NCI-H510A (cell line): ENCODE results near the gene FRS2.
"Not testable (repeated sequence)": the region's sequence is repeated elsewhere in the genome, so short reads cannot be mapped to it uniquely, and the experiment has no call there.

ENCODE experiments used
- DNase-seq: peaks from one replicate; lab custom pipeline; 2025; lab: John Stamatoyannopoulos, UW

Gene FRS2, protein sequence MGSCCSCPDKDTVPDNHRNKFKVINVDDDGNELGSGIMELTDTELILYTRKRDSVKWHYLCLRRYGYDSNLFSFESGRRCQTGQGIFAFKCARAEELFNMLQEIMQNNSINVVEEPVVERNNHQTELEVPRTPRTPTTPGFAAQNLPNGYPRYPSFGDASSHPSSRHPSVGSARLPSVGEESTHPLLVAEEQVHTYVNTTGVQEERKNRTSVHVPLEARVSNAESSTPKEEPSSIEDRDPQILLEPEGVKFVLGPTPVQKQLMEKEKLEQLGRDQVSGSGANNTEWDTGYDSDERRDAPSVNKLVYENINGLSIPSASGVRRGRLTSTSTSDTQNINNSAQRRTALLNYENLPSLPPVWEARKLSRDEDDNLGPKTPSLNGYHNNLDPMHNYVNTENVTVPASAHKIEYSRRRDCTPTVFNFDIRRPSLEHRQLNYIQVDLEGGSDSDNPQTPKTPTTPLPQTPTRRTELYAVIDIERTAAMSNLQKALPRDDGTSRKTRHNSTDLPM

DNA sequence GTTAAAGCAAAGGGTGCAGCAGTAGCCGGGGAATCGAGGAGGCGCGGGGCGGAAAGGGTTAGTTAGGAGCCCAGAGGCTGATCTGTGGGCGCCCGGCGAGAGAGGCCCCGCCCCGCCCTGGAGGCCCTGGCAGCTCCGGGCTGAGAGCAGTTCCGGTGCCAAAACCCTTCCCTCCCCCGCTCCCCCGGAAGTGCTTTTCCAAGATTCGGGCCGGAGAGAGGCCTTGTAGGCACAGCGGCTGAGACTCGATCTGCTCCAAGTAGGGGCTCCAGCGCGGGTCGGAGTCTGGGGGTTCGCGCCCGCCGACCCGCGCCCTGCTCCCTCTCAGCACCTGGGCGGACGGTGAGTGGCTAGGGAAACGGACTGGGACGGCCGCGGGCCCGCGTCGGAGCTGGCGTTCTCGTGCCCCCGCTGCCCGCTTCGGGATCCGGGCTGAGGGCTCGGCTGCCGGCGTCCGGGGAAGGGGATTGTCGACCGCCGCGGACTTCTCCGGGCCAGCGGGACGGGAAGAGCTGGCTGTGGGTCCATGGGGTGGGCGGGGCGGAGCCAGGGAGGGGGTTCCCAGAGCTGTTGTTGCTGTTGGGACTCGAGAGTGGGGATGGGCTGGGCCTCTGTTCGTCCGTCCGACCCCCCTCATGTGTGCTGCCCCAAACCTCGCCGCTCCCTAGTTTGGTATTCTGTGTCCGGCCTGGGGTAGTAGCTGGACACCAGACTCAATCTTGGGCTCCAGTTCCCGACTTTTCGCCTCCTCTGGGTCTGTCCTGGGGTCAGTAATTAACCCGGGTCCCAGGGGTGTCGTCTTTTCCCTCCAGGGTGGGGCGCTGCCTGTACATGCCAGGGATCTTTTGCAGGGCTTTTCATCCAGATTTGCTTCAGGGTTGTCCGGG lies at the start of gene FRS2:
Gene FRS2, plus strand, starts transcription at position 200 of the 887 bp plus-strand sequence. CDS start 98,643 bp downstream, outside the sequence.
- peak; percentile 94 for DNase-seq

DNA sequence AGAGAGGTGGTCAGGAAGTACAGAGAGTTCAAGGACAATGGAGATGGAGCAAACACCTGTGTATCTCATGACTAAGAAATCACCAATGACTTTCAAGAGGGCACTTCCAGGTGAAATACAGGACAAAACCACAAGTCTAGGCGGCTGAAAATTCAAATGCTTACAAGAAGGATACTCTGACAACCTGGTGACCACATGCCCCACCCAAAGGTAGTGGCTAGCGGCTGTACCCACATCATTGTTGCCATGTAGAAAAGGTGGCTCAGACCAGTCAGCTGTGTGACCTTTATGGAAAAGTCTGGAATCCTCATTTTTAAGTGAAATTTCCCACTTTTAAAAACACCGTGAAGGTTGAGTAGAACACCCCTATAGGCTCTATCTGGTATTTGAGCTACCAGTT lies 48.6 kb upstream of the FRS2 start:
- DNase-seq, result no peak

DNA sequence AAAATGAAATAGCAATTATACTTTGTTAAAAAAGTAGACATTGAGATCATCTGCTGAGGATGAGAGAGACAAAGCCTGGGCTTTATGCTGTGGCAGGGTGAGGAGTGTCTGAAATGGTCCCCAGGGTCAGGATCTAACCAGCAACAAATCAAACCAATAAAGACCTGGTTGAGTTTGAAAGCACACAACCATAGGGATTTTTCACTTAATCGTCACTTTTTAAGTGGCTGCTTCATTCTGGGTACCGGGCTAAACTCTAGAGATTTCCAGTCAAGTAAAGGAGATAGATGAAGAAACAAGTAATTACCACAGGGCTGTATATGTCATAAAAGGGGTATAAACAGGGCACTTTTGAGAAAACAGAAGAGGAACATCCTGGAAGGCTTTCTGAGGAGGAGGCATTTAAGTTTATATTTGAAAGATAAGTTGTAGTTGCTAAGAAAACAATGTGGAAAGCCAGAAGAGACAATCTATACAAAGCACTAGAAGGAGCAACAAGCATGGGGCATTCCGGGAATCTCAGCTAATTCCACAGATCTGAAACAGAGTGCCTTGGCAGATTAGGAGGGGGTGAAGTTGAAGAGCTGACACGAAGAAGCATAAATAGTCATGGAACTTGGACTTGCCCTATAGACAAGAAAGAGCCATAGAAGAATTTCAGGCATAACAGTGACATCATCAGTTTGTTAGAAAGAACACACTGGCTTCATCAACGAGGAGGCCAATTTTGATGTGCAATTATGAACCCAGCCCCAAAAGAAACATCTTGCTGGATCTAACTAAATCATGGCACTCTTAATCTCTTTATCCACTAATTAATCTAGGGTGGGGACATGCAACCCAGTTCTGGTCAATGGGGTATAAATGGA lies 46.9 kb upstream of the FRS2 start:
- no peak for DNase-seq

DNA sequence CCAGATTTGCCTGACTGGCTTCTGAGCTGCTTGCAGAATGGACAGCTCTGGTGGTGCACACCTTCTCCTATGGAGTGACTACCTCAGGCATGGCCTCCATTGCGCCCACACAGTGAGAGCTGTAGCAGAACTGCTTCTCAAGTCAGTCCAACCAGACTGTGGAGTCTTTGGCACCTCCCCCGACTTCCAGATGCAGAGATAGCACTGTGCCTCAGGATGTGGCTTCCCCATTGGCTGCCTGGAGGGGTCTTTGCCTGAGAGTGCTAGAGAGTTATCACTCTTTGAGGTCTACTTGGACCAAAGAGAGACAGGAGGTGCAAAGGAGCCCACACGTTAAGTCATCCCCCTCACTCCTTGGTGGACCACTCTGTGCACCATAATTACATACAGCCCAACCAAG lies 44.8 kb upstream of the FRS2 start:
- no peak for DNase-seq

GRCh38 chr12:69428351-69429073 lies 41.7 kb upstream of the FRS2 start:
- no peak for DNase-seq

- DNase-seq, result no peak
These were observed 39.1 kb upstream of the FRS2 start for GRCh38 chr12:69430942-69431590.

DNA sequence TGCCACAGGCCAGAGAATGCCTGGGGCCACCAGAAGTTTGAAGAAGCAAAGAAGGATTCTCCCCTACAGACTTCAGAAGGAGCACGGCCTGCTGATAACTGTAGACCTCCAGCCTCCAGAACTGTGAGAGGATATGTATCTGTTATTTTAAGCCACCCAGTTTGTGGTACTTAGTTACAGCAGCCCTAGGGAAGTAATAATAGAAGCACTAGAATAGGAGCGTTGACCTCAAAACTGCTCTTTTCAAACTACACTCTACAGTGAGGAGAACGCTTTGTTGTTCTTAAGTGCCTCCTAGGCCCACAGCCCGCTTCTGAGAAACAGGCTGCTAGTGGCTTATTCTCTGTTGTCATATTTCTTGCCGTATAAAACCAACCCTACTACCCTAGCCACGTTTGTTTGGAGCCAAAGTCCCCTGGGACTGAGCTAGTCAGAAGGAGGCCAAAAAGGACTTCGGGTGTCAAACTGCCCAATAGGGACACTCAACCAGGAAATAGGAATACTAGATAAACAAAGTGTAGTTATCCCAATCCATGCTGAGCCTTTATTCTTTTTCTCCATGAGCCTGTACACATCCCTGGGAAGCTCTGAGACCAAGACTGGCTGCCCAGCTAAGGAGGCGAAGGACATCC lies 38.5 kb upstream of the FRS2 start:
- no peak for DNase-seq

DNA sequence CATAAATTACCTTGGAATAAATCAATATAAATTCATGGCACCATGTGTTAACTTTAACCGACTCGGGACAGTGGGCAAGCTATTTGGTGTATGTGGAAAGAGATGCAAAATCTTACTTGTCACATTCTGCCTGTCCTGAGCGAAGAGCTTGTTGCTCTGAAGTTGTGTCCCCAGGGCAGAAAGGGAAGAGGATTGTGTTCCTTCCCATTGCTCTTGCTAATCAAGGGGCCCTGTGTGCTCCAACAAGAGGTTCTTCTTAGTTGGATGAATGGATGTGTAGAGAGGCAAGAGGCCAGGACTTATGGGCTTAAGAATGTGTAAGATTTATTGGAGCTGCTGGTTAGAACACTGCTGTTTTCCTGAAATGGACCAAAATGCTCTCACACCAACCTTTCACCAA lies 36.5 kb upstream of the FRS2 start:
- DNase-seq, result no peak

GRCh38 chr12:69435644-69436043 lies 34.5 kb upstream of the FRS2 start:
- no peak for DNase-seq

DNA sequence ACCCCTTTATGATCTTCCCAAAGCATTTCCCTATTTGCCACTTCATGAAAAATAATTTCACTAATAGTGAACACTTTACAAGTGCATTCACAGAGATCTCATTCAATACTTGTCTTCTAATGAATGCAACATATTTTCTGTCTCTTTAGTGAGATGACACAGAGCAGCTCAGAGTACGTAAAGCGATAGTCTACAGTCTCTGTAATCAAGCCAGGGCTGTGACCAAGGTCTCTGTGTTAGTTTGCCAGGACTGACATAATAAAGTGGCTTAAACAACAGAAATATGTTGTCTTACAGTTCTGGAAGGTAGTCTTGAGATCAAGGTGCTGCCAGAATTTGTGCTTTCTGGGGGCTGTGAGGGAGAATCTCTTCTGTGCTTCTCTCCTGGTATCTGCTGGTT lies 33.1 kb upstream of the FRS2 start:
- DNase-seq, result no peak

GRCh38 chr12:69438539-69438938 lies 31.6 kb upstream of the FRS2 start:
- DNase-seq, result no peak

DNA sequence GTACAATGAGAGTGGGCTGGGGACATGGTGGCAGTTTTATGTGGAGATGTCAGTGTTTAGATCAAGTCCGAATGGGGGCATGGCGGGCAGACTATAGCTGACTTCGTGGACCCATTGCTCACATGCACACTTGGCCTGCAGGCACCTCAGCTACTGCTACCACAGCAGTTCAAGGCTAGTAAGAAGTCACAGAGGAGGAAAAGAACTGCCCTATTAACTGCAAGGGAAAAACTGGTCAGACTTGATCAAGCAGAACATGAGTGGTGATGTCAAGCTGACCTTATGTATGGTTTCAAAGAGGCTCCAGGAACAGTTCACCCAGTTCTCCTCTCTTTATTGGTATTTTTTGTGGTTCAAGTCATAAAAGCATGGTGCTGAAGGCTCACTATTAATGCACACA lies 30.2 kb upstream of the FRS2 start:
- DNase-seq, result no peak

- no peak for DNase-seq
These were observed 29.3 kb upstream of the FRS2 start for GRCh38 chr12:69440886-69441285.

- no peak for DNase-seq
These were observed 27.3 kb upstream of the FRS2 start for GRCh38 chr12:69442894-69443293.

GRCh38 chr12:69443916-69444315 lies 26.3 kb upstream of the FRS2 start:
- no peak for DNase-seq

DNA sequence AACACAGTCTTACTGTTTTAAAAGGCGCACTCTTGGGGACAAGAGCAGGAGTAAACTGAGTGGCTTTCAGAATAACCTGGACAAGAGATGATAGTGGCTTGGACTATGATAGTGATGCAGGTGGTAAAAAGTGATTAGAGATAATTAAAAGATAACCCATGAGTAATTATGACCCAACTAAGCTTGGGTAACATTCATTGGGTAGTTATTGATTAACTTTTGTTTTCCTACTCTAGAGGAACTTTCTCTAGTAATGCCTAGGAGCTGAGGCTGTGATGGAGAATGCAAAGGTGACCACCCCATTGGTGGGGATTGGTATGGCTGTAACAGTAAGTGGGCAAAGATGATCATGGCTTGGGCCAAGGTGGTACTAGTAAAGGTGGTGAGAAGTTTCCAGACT lies 22.3 kb upstream of the FRS2 start:
- no peak for DNase-seq

DNA sequence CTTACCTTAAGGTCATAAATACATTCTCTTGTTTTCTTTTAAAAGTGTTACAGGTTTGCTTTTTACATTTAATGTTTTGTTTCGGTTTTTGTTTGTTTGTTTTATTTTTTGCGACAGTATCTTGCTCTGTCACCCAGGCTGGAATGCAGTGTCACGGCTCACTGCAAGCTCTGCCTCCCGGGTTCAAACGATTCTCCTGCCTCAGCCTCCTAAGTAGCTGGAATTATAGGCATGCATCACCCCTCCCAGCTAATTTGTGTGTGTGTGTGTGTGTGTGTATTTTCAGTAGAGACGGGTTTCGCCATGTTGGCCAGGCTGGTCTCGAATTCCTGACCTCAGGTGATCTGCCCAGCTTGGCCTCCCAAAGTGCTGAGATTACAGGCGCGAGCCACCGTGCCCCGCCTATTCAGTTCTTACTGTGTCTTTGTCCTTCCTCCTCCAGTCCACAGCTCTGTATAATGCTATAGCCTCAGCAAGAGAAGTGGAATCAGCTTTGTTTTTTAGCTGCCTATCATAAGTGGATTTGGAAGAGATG lies 17.5 kb upstream of the FRS2 start:
- DNase-seq, result not testable (repeated sequence)

DNA sequence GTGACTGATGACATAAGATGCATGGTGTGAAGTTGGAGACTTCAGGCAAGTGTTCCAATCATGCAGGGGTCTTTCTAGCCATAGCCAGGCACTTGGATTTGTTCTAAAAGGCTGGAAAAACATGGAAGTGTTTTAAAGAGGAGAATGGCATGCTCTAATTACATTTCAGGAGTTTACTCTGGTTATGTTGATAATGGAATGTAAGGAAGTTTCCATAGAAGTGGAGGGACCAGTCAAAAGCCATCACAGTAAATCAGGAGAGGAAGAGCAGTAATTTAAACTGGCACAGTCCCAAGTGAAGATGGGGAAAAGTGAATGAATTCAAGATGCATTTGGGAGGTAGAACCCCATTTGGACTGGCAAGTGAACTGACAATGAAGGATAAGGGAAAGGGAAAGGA lies 13.9 kb upstream of the FRS2 start:
- no peak for DNase-seq

- no peak for DNase-seq
These were observed 12.8 kb upstream of the FRS2 start for GRCh38 chr12:69457433-69457832.

DNA sequence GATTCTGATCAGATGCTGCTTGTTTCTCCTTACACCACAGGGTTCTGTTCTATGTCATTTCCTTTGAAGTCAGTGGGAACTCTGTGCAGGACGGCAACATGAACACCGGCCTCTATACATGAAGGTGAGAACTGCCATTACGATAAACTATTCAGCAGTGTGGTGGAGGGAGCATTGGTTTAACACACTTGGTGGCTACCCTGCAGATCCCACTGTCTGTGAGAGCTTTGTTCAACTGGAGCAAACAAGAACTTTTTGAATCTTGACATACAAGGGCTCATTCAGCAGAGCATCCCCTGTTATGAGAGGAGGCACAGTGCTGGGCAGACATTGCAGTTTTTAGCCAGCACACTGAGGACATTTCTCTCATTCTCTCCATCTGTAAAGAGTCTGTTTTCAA lies 10.7 kb upstream of the FRS2 start:
- DNase-seq, result no peak
